Endothelial cell of umbilical vein (primary cell): ENCODE results near the gene SIGLEC10. TPM values are rescaled to one million over a fixed set of nuclear protein-coding genes. Genes with fewer than 3 reads are reported as not detected.

Experiments used
- BruUV-seq: library from RNA; stranded (reverse); fragments of 400-500 nt; replicated peaks from 2 replicates; lab custom pipeline; 2021; lab: Mats Ljungman, UMichigan
- CTCF ChIA-PET: fragments of 300-600, 350-600 bp; sonication (Branson Sonifier 250); formaldehyde crosslinking; loops from one replicate; lab custom pipeline; 2021; ENCODE audit warnings: antibody characterized with exemption, inconsistent platforms; lab: Charles Lee
- POLR2A ChIA-PET: fragments of 300-600, 350-600 bp; sonication (Branson Sonifier 250); formaldehyde crosslinking; loops from one replicate; lab custom pipeline; 2021; ENCODE audit warnings: antibody characterized with exemption, inconsistent platforms; lab: Charles Lee
- DNase-seq: peaks from one replicate; pipeline ENCODE4 v3.0.0-alpha.2; 2011; ENCODE audit warnings: low read depth, low spot score
- FAIRE-seq: peaks from 2 replicates; lab custom pipeline; 2011; peaks lifted over from hg19 to GRCh38; lab: Jason Lieb, UNC
- H2AFZ ChIP-seq: 2 replicates; pipeline ENCODE4 v1.6.0; 2012; ENCODE audit warnings: low read depth, low read length, control low read depth, inconsistent platforms
- H3K27ac ChIP-seq: 2 replicates; pipeline ENCODE4 v1.5.1; 2011; ENCODE audit warnings: low read depth, mild to moderate bottlenecking, control low read depth, low read length, moderate library complexity; ENCODE audit not compliant: insufficient read depth
- H3K27me3 ChIP-seq, 2 experiments: 2 replicates each; pipeline versions ENCODE4 v1.6.0 to v1.6.1; 2011; ENCODE audit warnings: low read length in 2 of 2, mixed read lengths in 1 of 2; ENCODE audit not compliant: control insufficient read depth in 2 of 2, insufficient read depth in 2 of 2
- H3K36me3 ChIP-seq, 2 experiments: 2 replicates in 1 of 2; 3 replicates in 1 of 2; pipeline ENCODE4 v1.5.1; 2011; ENCODE audit warnings: low read length in 2 of 2, mild to moderate bottlenecking in 1 of 2, moderate library complexity in 1 of 2; ENCODE audit not compliant: control insufficient read depth in 2 of 2, insufficient read depth in 2 of 2; ENCODE audit errors: extremely low read depth in 1 of 2
- H3K4me1 ChIP-seq: 3 replicates; pipeline ENCODE4 v1.5.1; 2011; ENCODE audit warnings: mild to moderate bottlenecking, low read length; ENCODE audit not compliant: control insufficient read depth, insufficient read depth; ENCODE audit errors: extremely low read depth
- H3K4me2 ChIP-seq: 2 replicates; pipeline ENCODE4 v1.6.1; 2011; ENCODE audit warnings: low read length, control low read depth, mixed read lengths; ENCODE audit not compliant: insufficient read depth
- H3K4me3 ChIP-seq, 3 experiments: fragments of 200-600 bp in 1 of 3; sonication (generic), shearing (Covaris generic) in 1 of 3; replicated peaks in 1 of 3; 2 replicates each; pipeline ENCODE4 v1.5.1; 2011 to 2016; ENCODE audit warnings: control low read depth in 3 of 3, low read length in 3 of 3, mild to moderate bottlenecking in 2 of 3, inconsistent platforms in 1 of 3, low read depth in 1 of 3, moderate library complexity in 1 of 3; ENCODE audit not compliant: insufficient read depth in 1 of 3
- H3K79me2 ChIP-seq: 2 replicates; pipeline ENCODE4 v1.6.0; 2012; ENCODE audit warnings: low read length, inconsistent platforms; ENCODE audit not compliant: control insufficient read depth, insufficient read depth
- H3K9ac ChIP-seq: replicated peaks from 2 replicates; pipeline ENCODE3; 2011; ENCODE audit warnings: low read length, control low read depth; ENCODE audit not compliant: insufficient read depth; ENCODE audit errors: extremely low read depth
- H3K9me1 ChIP-seq: replicated peaks from 3 replicates; pipeline ENCODE4 v1.6.0; 2011; ENCODE audit warnings: mild to moderate bottlenecking, low read length; ENCODE audit not compliant: control insufficient read depth, insufficient read depth; ENCODE audit errors: extremely low read depth
- H3K9me3 ChIP-seq: replicated peaks from 2 replicates; pipeline ENCODE4 v1.5.1; 2012; ENCODE audit warnings: low read length, inconsistent platforms; ENCODE audit not compliant: control insufficient read depth, insufficient read depth
- H4K20me1 ChIP-seq: replicated peaks from 2 replicates; pipeline ENCODE3; 2011; ENCODE audit warnings: mild to moderate bottlenecking, low read length; ENCODE audit not compliant: control insufficient read depth, insufficient read depth; ENCODE audit errors: extremely low read depth
- EZH2 ChIP-seq: IDR thresholded peaks from 2 replicates; pipeline ENCODE4 v1.6.1; 2012; ENCODE audit warnings: borderline replicate concordance, low read depth, mild to moderate bottlenecking, moderate library complexity, low read length, inconsistent platforms; ENCODE audit not compliant: severe bottlenecking
- FOS ChIP-seq: IDR thresholded peaks from 2 replicates; pipeline ENCODE4 v1.6.1; 2011; ENCODE audit warnings: mild to moderate bottlenecking, low read length, moderate library complexity, borderline replicate concordance; ENCODE audit not compliant: insufficient read depth
- GATA2 ChIP-seq: IDR thresholded peaks from 2 replicates; pipeline ENCODE4 v1.7.0; 2011; ENCODE audit warnings: low read depth, mild to moderate bottlenecking, moderate library complexity, mixed read lengths, low read length; ENCODE audit not compliant: insufficient read length, insufficient read depth
- JUN ChIP-seq: IDR thresholded peaks from 2 replicates; pipeline ENCODE4 v1.6.1; 2011; ENCODE audit warnings: borderline replicate concordance, low read depth; ENCODE audit not compliant: insufficient read length, insufficient read depth
- MAX ChIP-seq: IDR thresholded peaks from 2 replicates; pipeline ENCODE4 v1.6.1; 2011; ENCODE audit not compliant: insufficient read depth, insufficient read length
- MYC ChIP-seq: IDR thresholded peaks from one replicate; pipeline ENCODE4 v1.6.1; 2011; ENCODE audit warnings: mild to moderate bottlenecking, low read depth, low read length
- POLR2A ChIP-seq: IDR thresholded peaks from 2 replicates; pipeline ENCODE4 v1.6.1; 2012; ENCODE audit warnings: low read depth, mild to moderate bottlenecking, control low read depth, low read length
- POLR2AphosphoS5 ChIP-seq: IDR thresholded peaks from 2 replicates; pipeline ENCODE4 v1.6.1; 2012; ENCODE audit warnings: low read depth, mild to moderate bottlenecking, control low read depth, low read length, moderate library complexity; ENCODE audit not compliant: insufficient read depth
- dilution Hi-C: fragments of 300-500 bp; cut with MboI; formaldehyde crosslinking; loops from one replicate; pipeline ENCODE4 v1.15.0; 2019; ENCODE audit warnings: low sequenced_read_pairs; ENCODE audit not compliant: extremely low pct_ligation_motif_present
- intact Hi-C: fragments of 100-400 bp; cut with micrococcal nuclease; formaldehyde crosslinking; loops from one replicate; pipeline ENCODE4 v1.10.0; 2022
- polyA plus RNA-seq, 4 experiments: library from polyadenylated mRNA; depleted of rRNA in 3 of 4; stranded (reverse) in 3 of 4; unstranded in 1 of 4; fragments of >200 nt; gene quantifications; 2 replicates each; pipeline versions ENCODE4 v1.2.1 to v1.2.3, GENCODE V29; 2011 to 2012; ENCODE audit warnings: missing spikeins in 1 of 4
- total RNA-seq: library from RNA; stranded (reverse); gene quantifications from 2 replicates; pipeline ENCODE4 v1.2.3, GENCODE V29; 2021
- TF ChIP-seq, protein P1 (sequence below), 2 donors: IDR thresholded peaks; 1 replicate in 1 of 2; 2 replicates in 1 of 2; pipeline ENCODE4 v1.5.1; 2011; ENCODE audit warnings: low read length in 2 of 2, mild to moderate bottlenecking in 2 of 2, moderate library complexity in 2 of 2, control low read depth in 1 of 2, inconsistent platforms in 1 of 2, low read depth in 1 of 2; ENCODE audit not compliant: insufficient read depth in 1 of 2; ENCODE audit errors: extremely low read depth in 1 of 2

The SIGLEC10 gene
- total and polyA plus RNA-seq, 2 donors (not counting 3 experiments of a cell fraction or from before 2014, with no cell fraction given), result not detected

DNA sequence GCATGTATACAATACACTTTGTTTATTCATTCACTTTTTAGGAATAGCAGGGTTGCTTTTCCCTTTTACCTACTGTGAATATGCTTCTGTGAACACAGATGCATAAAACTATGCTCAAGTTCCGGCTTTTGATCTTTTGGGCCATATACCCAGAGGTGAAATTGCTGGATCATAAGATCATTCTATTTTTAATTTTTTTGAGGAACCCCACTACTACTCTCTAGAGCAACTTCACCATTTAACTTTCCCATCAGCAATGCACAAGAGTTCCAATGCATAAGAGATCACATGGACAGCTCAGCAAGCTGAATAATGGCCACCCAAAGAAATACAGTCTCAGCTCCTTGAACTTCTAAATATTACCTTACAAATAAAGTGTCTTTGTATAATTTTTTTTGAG, 17.0 kb upstream of the SIGLEC10 start:
- H3K79me2 ChIP-seq, result no peaks in the 10 kb centered on the region
- no peak for TF ChIP-seq POLR2A
- no peak for TF ChIP-seq MAX
- TF ChIP-seq MYC, result no peak
- no peak for TF ChIP-seq EZH2
- TF ChIP-seq, protein P1, sequence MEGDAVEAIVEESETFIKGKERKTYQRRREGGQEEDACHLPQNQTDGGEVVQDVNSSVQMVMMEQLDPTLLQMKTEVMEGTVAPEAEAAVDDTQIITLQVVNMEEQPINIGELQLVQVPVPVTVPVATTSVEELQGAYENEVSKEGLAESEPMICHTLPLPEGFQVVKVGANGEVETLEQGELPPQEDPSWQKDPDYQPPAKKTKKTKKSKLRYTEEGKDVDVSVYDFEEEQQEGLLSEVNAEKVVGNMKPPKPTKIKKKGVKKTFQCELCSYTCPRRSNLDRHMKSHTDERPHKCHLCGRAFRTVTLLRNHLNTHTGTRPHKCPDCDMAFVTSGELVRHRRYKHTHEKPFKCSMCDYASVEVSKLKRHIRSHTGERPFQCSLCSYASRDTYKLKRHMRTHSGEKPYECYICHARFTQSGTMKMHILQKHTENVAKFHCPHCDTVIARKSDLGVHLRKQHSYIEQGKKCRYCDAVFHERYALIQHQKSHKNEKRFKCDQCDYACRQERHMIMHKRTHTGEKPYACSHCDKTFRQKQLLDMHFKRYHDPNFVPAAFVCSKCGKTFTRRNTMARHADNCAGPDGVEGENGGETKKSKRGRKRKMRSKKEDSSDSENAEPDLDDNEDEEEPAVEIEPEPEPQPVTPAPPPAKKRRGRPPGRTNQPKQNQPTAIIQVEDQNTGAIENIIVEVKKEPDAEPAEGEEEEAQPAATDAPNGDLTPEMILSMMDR (IDR thresholded peaks at IDR 0.05; ENCODE audit: extremely low read depth in 1 of 2, insufficient read depth in 1 of 2, low read depth in 1 of 2, low read length in 2 of 2), result no peak
- no peak for TF ChIP-seq JUN
- no peak for TF ChIP-seq GATA2
- no peak for TF ChIP-seq POLR2AphosphoS5
- TF ChIP-seq FOS, result no peak
- intact Hi-C loops, result no loop called here
- no peaks in the 10 kb centered on the region for H4K20me1 ChIP-seq
- DNase-seq (no peak), FAIRE-seq (no peak)
- H3K27me3 ChIP-seq, result no peaks in the 10 kb centered on the region
- no peaks in the 10 kb centered on the region for H3K36me3 ChIP-seq
- CTCF ChIA-PET, result interaction anchor here (1.0 kb wide), 1 partner anchor 13 kb away, joined by 8 read pairs; no protein-coding TSS in a partner anchor
- H2AFZ ChIP-seq, result no peak overlapping the region
- H3K9ac ChIP-seq, result no peak overlapping the region
- H3K9me3 ChIP-seq, result no peaks in the 10 kb centered on the region
- no peak overlapping the region for H3K4me3 ChIP-seq
- H3K9me1 ChIP-seq, result no peaks in the 10 kb centered on the region
- no peak overlapping the region for H3K4me2 ChIP-seq
- POLR2A ChIA-PET, result no interaction called here
- H3K27ac ChIP-seq, result no peak overlapping the region
- dilution Hi-C loops, result no loop called here
- H3K4me1 ChIP-seq, result no peaks in the 10 kb centered on the region
- BruUV-seq, result no TSS peak
